ENCODE results near the gene TRIM62.
A peak's percentile ranks its signal among the peaks of the same experiment; 100 is the strongest.

Gene TRIM62

DNA sequence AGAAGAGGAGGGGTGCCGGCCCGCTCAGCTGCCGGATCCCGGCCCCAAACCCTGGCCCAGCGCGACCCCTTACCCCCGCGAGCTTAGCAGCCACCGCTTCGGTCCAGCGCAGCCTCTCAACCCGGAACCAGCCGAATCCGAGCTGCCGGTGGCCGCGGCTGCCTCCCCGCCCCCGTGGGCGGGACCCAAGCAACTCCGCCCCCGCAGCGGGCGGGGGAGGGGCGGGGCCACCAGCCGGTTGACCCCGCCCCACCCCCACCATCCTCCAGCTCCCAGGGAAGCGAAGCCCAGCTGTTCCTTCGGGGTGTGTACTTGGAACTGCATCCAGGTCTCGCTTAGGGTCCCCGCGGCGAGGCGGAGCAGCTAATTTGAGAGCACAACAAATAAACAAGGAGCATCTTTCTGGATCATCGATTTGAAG lies at the start of gene TRIM62:
Gene TRIM62, minus strand, starts transcription at position 123 of the 421 bp plus-strand sequence. CDS start 611 bp downstream, outside the sequence.
- peak; percentile 74 for DNase-seq

DNA sequence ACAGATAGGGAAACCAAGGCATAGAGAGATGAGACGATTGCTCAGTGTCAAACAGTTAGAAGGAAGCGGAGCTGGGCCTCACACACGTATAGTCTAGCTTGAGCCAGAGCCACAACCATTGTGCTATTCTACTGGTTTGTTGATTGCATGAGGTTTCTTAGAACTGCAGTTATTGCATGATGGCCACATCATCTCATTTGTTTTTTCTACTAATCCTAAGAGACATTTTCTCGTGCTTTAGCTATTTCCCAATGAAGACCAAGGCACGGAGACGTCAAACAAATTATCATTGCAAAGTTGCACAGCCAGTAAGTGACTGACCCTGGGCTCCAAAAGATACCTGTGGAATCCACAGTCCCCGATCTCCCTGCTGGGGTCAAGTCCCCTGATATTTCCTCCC lies 49.3 kb upstream of the TRIM62 start:
- DNase-seq = no peak

DNA sequence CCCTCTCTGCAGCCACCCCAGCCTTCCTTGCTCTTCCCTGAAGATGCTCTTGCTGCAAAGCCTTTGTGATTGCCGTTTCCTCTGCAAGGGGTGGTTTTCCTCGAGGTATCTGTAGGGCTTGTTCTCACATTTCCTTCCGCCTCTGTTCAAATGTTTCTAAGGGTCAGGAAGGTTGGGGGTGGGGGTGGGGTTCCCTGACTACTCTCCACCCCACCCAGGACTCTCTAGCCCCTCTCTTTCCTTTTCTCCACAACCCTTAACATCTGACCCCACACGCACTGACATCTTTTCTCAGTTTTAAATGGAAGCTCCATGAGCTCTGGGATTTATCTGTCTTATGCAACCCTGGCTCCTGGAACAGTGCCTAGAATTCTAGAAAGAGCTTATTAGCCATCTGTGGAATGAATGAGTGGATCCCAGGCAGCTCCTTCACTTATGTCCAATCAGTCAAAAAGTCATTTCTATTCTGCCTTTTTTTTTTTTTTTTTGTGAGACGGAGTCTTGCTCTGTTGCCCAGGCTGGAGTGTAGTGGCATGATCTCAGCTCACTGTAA lies 47.2 kb upstream of the TRIM62 start:
- DNase-seq = no peak

DNA sequence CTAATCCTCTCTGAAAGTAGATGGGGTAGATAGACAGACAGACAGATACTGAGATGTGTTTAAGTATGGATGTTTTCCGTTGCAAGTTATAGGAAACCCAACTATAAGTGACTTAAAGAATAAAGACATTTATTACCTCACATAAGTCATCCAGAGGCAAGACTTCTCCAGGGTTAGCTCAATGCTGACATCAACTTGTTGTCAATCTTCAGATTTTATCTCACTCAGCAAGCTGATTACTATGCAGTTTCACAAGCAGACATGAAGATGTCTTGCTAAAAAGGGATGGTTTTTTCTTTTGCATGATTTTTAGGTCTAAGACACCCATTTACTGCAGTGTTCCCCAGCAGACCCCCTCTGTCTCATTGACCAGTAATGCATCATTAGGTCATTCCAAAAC lies 43.7 kb upstream of the TRIM62 start:
- DNase-seq = no peak

DNA sequence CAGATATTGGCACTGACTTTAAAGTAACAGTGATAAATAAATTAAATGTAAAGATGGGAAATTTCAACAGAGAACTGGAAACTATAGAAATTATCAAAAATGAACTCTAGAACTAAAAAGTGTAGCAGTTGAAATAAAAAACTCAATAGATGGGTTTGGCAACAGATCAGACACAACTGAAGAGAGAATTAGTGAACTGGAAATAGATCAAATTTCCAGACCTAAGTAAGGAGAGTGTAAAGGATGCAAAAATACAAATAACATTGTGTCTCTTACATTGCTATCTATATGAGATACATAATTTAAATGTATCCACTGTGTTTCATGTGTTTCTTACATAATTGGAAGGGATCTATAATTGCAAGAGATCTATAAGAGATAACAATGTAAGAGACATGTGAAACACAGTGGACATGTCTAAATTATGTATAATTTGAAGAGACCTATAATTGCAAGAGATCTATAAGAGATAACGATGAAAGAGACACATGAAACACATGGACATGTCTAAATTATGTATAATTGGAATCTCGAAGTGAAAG lies 42.4 kb upstream of the TRIM62 start:
- DNase-seq = no peak

DNA sequence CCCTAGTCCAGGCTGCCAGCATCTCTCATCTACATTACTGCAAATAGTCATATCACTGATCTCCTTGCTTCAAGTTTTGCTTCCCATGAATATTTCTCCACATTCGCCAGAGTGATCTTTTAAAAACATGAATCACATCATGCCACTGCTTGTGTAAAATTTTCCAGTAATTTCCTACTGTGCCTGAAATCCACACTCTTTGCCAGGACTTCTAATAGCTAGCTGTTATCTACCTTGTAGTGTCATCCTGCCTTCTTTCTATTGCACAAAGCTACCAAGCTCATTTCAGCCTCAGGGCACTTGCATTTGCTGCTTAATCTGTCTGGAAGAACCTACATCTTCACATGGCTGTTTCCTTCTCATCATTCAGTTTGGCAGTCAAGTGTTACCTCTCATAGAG lies 40.5 kb upstream of the TRIM62 start:
- DNase-seq = no peak

DNA sequence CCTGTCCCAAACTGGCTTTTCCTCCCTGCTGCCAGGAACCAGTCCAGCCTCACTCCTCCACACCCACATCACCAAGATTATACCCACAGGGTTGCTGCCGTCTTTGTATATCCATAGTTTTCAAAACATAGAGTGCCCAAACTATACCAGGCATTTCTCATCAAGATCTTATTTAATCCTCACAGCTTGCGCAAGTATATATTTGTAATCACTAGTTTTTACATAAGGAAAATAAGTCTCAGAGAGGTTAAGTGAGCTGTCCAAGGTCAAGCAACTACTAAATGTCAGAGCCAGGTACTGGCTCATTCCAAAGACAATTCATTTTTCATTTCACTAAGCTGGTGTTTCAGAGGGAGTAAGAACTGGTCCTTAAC lies 39.5 kb upstream of the TRIM62 start:
- DNase-seq = no peak

DNA sequence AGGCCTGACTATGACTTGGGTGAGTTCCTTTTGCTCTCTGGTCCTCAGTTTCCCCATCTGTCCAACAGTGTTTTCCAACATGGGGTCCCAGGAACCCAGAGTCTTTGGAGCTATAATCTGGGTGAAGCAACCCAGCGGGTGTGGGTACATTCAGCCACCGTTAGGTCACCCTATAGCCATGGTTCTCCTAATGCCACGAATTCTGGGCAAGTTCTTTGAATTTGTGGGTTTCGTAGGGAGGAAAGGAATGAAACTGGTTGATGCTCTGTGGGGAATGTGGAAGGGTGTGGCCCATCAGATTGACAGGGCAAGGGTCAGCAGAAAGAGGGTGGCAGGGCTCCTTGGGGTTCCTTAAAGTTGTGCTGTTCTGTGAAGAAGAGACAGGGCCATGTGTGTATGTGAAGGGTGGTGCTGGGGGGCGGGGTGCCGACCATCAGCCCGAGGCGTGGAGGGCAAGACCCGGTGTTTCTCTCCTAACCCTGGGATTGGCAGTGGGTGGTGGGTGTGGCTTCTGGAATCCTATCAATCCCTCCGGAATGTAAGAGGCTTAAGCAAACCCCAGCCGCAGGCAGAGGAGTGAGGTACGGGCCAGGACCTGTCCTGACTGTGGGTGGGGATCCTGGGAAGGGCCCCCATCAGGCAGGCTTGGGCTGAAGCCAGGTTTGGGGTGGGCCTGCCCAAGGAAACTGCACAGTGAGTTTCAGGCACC lies 39.0 kb upstream of the TRIM62 start:
- DNase-seq = no peak

DNA sequence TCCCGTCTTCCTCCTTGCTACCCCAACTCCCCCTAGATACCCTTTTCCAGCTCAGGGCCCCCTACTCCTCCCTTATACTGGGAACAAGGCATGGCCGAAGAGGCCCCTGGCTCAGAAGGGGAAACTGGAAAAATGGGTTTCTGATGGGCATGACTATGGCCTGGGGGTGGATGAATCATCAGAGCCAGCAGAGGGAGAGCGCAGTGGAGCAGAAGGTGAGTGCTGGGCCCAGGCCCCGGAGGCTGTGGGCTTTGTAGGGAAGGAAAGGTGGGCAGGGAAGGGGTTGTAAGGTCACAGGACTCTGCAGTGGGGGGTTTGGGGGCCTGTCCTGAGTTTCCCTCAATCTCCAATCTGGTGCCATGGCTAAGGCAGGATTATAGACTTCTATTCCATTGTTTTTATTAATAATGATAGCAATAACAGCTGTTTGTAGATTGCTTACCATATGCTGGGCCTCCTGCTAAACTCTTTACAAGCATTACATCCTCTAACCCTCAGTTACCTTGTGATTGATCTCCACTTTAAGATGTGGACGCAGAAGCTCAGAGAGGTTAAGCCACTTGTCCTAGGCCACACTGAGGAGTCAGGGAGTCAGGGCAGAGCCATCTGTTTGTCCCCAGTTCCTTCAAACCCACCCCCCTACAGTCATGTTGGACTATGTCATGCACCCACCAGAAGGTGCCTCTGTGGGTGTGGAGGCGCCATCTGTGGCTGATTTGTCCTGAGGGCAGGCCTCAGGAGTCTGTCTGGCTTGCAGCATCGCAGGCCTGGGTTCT lies 38.2 kb upstream of the TRIM62 start:
- no peak for DNase-seq

DNA sequence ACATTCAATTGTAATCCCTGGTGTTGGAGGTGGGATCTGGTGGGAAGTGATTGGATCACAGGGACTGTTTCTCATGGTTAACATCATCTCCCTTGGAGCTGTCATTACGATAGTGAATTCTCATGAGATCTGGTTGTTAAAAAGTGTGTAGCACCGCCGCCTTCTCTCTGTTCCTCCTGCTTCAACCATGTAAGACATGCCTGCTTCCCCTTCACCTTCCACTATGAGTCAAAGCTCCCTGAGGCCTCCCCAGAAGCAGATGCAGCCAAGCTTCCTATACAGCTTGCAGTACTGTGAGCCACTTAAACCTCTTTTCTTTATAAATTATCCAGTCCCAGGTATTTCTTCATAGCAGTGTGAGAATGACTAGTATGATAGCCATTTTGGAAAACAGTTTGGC lies 30.1 kb upstream of the TRIM62 start:
- DNase-seq = no peak

DNA sequence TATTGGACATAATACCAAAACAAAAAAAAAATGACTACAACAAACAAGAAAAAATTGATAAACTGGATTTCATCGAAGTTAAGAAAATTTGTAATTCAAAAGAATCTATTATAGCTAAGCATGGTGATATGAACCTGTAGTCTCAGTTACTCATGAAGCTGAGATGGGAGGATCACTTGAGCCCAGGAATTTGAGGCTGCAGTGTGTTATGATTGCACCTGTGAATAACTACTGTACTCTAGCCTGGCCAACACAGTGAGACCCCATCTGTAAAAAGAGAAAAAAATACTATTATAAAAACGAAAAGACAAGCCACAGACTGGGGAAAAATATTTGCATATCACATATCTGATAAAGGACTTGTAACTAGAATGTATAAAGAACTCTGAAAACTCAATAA lies 24.5 kb upstream of the TRIM62 start:
- no peak for DNase-seq

DNA sequence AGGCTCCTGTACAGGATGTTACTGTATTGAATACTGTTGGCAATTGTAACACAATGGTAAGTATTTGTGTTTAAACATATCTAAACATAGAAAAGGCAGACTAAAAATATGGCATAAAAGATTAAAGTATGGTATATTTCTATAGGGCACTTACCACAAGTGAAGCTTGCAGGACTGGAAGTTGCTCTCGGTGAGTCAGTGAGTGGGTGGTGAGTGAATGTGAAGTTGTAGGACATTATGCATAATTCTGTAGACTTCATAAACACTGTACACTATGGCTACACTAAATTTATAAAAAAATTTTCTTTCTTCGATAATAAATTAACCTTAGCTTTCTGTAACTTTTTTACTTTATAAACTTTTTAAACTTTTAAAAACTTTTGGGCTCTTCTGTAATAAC lies 13.7 kb upstream of the TRIM62 start:
- no peak for DNase-seq

DNA sequence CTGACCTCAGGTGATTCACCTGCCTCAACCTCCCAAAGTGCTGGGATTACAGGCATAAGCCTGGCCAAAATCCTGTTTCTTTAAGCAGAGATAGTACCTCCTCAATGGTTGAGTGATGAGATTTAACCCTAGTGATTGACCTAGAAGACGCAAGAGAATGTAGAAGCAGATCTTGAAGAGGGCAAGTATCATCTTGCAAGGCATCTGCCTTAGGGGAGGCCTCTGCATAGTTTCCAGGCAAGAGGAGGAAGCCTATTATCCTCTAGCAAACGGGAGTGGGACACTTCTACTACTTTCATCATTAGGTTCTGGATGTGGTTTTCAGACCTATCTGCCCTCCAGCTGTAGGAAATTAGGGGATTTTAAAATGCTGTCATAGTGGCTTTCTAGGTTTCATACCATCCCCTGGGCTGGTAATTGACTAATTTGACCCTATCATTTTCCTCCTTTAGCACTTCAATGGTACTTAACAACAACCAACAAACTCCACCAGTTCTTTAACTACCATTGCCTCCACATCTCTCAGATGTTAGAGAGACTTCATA lies 10.0 kb upstream of the TRIM62 start:
- no peak for DNase-seq

DNA sequence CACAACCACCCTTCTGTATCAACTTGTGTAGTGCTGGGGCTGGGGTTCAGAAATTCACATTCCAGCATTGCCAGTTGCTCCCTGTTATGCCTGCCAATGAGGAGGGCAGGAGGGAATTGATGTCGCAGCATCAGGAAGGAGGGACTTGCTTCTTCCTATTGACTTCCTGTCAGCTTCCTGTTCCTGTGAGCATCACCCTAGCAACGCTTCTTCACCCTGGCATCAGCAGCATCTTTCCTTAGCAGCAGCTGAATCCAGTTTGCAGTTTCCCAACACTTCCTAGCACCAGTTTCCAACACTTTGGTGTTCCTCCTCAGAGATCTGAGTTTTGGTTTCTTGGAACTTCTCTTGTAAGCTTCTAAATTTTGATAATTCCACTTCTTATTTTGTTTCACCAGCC lies 8.9 kb upstream of the TRIM62 start:
- no peak for DNase-seq

DNA sequence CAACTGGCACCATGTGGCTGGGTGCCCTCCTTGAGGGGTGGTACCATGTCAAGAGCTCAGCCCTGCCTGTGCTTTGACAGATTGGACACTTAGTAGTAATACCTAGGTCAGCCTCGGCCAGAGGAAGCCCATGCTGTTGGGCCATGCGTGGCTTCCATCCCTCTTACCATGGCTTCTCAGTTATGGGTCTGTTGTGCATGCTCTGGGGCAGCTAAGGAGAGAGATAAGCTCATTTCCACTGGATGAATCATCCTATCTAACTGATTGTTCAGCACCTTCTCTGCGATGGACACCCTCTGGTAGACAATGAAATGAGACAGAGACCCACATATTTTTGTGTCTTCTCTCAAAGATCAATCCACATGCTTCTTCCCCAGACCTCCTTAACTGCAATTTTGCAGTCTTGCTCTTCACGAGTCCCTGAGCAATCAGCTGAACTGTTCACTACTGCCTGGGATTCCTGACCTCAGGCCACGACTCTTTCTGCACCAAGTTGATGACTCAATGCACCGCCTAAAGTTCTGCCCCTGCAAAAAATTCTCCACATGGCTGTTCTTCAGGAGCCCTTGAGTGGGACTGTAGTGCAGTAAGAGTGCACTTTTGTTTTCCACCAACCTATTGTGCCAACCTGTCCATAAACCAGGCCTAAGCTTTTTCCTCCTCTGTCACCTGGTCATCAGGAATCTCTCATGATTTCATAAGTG lies 6.9 kb upstream of the TRIM62 start:
- no peak for DNase-seq

DNA sequence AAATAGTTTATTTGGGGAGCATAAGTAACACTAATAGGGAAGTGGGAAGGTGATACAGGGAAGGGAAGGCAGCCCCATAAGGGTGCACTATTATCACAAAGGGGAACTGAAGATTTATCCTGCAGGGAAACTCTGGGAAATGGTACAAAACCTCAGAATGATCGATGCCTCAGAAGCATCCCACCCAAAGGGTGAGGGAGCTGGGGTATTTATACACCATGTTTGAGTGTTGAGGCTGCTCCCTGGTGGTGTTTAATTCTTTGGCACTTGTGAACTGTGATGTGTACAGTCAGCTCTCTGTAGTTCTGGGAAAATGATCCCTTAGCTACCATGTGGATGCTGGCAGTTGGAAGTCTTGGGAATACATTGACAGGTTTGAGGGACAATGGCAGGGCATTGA lies 5.1 kb upstream of the TRIM62 start:
- DNase-seq = no peak

DNA sequence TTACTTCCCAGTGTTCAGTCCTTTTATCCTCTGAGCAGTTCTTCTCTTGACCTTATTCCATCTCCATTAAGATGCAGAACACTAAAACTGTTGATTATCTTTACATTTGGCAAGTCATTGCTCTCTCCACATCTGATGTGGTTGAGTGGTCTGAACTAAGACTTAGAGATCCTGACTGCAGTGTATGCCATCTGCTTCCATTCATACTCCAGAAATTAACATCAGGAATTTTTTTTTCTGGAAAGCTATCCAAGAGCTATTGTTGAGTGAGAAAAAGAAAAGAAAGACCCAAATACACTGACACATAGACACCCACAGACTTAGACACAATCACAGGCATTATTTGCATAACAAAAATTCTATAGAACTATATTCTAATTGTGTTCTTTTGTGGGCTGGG lies 3.7 kb upstream of the TRIM62 start:
- DNase-seq = no peak

DNA sequence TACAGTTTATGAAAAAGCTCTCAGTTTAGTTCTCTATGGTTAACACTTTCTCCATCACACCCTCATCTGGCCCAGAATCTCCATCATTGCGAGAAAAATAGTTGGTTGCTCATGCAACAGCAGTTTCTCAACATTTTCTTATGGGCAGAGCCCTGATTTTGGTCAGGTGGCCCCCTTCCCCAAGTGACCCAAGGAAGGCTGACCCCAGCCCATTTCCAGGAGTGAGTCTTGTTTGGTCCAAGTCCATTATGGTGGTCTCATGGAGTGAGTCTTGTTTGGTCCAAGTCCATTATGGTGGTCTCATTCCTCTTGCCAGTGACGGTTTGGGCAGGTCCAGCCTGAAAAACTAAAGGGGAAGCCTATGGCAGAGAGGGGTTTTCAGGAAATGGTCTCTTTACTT lies 1.5 kb upstream of the TRIM62 start:
- no peak for DNase-seq

DNA sequence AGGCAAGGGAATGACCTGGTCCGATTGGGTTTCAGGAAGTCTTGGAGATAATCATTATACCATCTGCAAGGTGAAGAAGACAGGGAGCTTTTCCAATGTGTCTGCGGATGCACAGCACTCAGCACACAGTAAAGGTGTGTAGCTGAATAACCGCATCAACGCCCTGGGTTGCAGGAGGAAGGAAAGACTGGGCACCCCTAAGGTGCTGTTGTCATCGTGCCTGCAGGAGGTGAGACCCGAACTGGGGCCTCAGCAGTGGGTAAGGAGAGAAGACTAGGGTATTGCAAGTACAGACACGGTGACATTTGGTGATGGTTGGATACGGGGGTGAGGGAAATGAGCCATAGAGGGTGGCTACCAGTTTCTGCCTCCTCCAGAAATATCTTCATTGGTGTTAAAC lies 1.1 kb upstream of the TRIM62 start:
- DNase-seq = no peak

DNA sequence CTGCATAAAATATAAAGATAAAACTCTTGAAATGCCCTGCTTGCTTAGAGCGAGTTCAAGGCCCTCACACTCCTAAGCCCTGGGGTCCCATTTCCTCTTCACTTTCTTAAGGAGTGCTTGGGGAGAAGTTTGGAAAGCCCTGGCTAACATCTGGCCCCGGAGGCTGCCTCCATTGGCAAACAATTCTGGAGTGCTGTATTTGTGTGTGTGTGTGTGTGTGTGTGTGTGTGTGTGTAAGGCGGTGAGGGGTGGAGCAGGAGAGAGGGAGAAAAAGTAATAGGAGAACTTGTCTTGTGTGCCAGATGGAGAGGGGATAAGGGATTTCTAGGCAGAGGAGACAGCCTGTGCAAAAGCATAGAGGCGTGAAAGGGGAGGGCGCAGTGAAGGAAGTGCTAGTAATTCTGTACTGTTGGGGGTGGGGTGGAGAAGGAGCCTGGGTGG lies 578 bp upstream of the TRIM62 start:
- no peak for DNase-seq

DNA sequence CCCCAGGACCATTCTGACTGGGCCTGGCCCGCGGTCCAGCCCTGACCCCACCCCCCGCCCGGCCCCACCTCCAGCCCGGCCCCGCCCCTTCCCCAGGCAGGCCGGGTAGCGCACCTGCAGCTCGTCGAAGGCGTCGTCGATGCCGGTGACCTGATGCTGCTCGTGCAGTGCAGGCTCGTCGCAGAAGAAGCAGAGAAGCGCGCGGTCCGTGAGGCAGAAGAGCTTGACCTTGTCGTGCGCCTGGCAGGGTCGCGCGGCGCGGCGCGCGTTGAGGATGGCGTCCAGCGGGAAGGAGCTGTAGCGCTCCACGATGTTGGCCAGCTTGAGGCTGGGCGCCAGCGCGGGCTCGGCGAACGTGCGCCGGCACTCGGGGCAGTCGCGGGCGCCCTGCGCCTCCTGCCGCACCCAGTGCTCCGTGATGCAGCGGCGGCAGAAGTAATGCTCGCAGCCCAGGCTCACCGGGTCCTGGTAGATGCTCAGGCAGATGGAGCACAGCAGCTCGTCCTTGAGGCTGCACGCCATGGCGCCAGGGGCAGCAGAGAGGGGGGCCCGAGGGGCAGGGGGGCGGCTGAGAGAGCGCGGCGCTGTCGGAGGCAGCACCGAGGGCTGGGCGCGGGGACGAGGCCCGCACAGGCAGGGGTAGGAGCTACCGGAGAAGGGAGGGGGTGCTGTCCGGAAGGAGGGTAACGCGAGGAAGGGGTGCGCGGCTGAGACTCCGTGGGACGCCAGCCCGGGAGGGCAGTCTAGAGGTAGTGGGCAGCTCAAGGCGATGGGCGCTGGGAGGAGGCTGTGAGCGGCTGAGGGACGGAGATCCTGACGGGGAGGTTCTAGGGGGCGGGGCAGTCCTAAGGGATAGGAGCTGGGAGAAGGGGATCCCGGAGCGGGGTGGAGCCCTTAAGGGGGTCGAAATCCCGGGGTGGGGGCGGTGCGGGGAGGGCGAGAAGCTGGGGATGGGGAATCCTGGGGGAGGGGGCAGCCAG lies 642 bp downstream of the TRIM62 start:
- DNase-seq = no peak
